Measurements from ENCODE around the gene TRAPPC12.

TRAPPC12 gene

DNA sequence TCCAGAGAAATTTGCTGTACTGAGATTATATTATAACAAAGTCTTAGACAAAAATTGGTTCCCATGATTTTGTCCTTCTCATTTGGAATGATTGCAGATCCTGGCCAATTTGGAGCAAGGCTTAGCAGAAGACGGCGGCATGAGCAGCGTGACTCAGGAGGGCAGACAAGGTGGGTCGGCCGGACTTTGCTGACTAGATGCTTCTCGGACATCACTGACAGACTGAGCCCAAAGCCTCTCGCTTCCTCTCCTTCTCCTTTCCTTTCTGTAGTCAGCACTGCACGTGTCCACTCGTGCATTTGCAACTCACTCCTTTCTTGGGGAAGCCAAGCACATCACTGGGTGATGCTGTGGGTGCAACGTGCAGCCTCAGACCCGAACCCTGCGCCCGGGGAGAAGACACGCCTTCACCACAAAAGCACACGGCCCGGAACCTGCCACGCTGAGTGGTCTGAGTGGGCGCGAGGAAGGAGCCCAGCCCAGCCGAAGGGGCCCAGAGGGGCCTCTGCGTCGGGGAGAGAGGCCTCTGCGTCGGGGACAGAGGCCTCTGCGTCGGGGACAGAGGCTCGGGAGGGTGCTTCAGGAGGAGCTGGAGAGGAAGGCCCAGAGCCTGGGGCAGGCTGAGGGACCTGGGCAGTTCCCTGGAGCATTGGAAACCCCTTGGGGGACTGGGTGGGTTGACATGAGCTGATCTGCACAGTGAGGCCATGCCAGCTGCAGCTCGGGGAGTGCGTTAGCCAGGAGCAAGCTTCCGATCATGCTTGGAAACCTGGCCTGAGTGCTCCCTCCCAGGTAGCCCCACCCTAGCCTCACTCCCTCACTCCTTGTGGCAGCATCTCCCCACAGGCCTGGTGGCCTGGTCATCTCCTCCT is 78.3 kb downstream of the TRAPPC12 start:
- no peak for DNase-seq

GRCh38 chr2:3458396-3459184 is 79.1 kb downstream of the TRAPPC12 start:
- DNase-seq: no peak

- DNase-seq: no peak
Measured at GRCh38 chr2:3459185-3460015, 79.9 kb downstream of the TRAPPC12 start.

DNA sequence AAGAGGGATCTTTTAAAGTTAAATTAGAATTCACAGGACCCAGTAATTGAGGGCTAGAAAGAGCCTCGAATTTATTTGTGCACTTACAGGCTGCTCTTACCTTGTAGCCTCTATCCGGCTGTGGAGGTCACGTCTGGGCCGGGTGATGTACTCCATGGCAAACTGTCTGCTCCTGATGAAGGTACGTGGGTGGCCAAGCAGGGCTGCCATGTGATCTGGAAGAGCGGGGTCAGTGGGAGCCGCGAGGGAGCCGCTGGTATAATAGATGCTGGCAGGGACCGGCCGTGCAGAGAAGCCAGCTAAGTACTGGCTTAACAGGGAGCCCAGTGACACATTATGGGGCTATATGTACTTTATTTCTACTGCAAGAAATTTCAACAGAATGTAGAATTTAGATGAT is 80.7 kb downstream of the TRAPPC12 start:
- DNase-seq: no peak

GRCh38 chr2:3460831-3461800 is 81.6 kb downstream of the TRAPPC12 start:
- DNase-seq: no peak

DNA sequence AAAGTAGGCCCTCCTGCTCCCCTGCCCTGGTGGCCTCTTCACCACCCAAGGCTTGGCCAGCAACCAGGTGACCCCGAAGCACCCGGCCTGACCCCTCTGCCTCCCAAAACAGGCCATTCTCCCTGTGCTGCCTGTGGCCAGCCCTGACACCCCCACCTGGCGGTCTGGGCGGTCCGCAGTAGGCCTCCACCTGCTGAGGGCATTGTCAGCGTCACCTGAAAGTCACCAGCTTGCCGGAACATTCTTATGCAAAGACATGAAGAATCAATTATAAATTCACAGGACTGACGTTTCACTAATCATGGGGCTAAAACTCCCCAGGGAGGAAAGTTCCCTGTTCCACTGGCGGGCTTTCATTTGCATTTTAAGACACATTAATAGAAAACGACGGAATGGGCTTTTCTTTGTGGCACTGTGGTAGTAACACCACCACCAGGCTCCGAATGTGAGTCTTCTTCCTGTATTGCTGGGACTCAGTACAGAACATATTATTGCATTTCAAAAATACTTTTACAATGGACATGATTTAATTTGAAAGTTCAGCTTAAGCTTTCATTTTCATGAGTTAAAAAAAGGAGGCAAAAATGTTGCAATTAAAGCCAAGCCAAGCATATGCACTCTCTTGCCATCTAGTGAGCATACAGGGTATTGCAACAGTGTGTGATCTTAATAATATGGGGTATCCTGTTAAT is 82.5 kb downstream of the TRAPPC12 start:
- DNase-seq: no peak

DNA sequence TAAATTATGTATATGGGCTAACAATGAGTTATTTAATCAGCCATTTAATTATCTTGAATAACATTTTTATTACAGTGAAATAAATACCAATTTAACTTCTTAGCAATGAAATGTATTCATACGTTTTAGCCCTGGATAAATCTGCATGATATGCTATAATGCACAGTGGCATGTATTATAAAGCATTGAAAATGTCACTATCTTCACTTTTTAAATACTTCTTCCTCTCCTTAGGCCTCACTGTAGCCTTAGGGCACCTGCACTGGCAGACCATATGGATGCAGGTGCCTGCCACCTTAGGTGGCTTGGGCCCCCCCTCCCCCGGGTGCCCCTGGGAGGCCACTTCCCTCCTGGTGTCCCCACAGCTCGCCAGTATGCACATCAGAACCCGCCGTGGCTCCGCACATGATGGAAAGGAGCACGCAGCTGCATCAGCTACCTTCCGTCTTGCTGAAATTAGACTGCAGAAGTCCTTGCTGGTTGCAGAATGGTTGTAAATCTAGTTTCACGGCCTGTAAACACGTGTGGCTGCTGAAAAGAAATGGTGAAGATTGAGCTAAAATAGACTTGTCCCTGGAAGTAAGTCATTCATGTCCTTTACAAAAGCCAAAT is 83.1 kb downstream of the TRAPPC12 start:
- no peak for DNase-seq

GRCh38 chr2:3463186-3463835 is 83.8 kb downstream of the TRAPPC12 start:
- no peak for DNase-seq

GRCh38 chr2:3463944-3464343 is 84.5 kb downstream of the TRAPPC12 start:
- no peak for DNase-seq

- DNase-seq: no peak
Measured at GRCh38 chr2:3464401-3465005, 85.0 kb downstream of the TRAPPC12 start.

- no peak for DNase-seq
Measured at GRCh38 chr2:3465328-3465727, 85.8 kb downstream of the TRAPPC12 start.

DNA sequence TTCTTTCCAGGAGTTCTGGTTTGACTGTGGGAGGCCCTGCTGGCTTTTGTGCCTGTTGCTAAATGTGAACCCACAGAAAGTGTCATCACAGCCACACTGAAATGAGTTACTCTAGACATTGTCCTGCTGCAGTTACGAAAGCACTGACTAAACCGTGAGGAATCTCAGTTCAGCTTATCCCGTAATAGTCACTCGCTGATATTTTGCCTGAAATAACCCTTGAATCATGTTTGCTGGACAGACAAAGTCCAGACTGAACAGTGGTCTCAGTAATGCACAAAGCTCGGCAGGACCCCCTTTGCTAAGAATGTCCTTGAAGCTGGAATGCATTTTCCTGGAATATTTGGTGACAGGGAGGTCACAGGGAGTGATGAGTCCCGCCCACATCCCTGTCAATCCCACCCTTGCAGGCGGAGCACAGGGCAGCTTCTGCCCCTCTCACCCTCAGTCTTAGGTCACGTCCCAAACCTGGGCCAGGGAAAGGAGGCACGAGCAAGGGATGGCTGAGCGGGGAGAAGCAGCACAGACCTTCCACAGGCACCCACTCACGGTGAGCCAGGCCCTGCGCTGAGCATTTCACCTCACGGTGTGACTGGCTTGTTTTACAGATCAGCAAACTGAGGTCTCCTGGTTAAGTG is 86.5 kb downstream of the TRAPPC12 start:
- no peak for DNase-seq

GRCh38 chr2:3466482-3466863 is 87.0 kb downstream of the TRAPPC12 start:
- DNase-seq: no peak

DNA sequence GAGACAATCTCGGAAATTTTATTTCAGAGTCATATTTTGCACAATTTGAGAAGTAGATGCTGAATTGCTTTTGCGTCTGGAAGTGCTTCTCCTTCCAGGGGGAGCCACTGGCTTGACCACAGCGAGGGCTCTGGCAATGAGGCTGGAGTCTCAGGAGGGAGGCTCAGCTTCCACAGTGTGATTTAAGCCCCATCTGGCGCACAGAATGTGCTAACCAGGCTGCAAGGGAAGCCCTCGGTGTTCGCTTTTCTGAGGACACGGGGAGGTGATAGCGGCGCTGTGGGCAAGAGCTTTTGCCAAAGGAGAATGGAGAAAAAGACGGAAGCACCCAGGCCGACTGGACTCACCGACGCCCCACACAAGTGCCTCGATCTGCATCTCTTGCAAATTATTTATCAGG is 87.5 kb downstream of the TRAPPC12 start:
- DNase-seq: no peak

GRCh38 chr2:3467654-3468053 is 88.2 kb downstream of the TRAPPC12 start:
- DNase-seq: no peak

DNA sequence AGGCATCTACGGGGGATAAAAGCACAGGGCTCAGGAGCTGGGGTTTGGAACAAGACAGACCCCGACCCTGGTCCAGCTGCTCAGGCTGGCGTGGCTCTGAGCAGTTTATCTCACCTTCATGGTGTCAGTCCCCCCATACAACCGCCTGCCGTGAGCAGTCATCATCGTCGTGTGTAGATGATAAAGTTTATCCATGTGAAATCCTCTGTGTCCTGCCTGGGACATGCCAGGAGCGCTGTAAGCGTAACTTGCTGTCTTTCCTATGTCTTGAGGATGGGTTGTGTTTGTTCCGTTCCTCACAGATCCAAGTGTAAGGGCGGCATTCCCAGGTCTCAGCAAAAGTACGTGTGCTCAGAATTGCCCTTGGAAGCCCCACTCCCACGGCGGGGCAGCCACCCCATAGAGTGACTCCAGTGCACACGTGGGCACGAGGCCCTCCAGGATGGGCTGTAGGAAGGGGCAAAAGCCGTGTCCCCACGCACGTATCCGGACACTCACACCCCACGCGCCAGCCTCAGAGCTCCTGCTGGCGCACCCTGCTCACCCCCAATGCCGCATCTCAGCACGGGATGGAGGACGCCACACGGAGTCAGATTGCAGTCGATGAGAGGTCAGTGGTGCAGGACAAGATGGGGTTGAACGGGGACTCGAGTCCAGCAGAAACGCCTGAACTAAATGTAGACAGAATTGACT is 88.9 kb downstream of the TRAPPC12 start:
- no peak for DNase-seq

DNA sequence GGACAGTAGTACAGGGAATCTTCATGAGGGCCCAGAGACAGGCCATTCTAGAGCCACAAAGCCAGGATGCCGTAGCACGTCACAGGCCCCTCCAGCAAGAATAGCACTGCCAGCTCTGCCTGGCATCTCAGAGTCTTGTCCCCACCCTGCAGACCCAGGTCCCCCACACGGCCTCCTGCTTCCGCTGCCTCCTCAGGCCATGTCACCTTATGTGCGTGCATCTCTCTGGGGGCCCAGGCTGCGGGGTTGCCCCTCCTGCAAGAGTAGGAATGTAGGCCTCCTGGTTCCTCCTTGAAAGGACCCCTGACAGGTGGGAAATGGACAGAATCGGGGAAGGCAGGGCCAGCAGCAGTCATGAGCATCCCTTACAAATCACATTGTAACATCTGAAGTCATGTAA is 90.0 kb downstream of the TRAPPC12 start:
- no peak for DNase-seq

DNA sequence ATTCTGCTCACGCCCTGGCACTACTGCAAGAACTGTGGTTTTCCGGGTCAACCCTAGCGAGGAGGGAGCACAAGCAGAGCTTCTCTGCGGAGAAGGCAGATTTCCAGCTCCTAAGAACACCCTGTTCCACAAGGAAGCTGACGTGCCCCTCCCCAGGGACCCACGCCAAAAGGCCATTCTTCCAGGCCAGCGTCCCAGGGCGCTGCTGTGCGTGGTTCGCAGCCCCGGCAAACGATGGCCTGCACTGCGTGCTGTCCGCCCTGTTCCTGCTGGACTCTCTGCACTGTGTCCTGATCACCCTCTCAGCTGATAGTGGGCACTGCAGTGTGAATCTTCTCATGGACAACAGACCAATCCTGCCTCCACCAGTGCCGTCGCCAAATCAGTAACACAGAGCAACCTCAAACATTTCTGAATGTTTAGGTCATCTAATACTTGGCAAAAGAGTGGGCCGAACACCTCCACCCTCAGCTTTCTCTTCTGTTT is 90.7 kb downstream of the TRAPPC12 start:
- DNase-seq: no peak

All from DMS 273 treated with DMSO at 0.1 percent for 48 hours (cell line).